ENCODE measurements around the gene OR10G3.

DNA sequence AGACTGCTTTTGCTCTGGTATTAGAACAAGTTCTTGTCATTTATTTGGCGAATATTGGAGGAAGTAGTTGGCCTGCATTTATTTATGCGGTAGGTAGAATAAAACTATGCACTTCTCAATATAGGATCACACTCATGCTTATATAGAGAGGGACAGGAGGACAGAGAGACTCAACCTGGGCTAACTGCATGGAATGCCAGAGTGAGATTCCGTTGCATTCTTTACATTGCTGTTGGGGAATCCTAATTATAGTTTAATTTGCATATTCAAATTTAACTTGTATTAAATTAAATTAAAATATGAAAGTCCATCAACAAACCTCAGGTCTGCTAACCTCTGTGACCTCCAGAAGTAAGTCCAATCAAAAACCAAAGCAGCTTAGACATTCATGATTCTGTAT, 26.6 kb downstream of the OR10G3 start:
- TF ChIP-seq MXI1 (conservative IDR thresholded peaks at IDR 0.05; ENCODE audit: poor library complexity, severe bottlenecking) (no peak), EP300 (conservative IDR thresholded peaks at IDR 0.05; ENCODE audit: poor library complexity, severe bottlenecking) (no peak), TAF1 (IDR thresholded peaks at IDR 0.05; ENCODE audit: low read depth) (no peak)
- TF ChIP-seq, protein P1, sequence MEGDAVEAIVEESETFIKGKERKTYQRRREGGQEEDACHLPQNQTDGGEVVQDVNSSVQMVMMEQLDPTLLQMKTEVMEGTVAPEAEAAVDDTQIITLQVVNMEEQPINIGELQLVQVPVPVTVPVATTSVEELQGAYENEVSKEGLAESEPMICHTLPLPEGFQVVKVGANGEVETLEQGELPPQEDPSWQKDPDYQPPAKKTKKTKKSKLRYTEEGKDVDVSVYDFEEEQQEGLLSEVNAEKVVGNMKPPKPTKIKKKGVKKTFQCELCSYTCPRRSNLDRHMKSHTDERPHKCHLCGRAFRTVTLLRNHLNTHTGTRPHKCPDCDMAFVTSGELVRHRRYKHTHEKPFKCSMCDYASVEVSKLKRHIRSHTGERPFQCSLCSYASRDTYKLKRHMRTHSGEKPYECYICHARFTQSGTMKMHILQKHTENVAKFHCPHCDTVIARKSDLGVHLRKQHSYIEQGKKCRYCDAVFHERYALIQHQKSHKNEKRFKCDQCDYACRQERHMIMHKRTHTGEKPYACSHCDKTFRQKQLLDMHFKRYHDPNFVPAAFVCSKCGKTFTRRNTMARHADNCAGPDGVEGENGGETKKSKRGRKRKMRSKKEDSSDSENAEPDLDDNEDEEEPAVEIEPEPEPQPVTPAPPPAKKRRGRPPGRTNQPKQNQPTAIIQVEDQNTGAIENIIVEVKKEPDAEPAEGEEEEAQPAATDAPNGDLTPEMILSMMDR (IDR thresholded peaks at IDR 0.05; ENCODE audit: poor library complexity, severe bottlenecking) = no peak

Data from neural cell (in vitro differentiated cells).